BE2C (cell line): ENCODE measurements around the gene EIF5A2.
"Not testable (repeated sequence)": the region's sequence is repeated elsewhere in the genome, so short reads cannot be mapped to it uniquely, and the experiment has no call there.

Source experiments
- DNase-seq: peaks from one replicate; pipeline ENCODE4 v3.0.0-alpha.2; 2020
- H3K27me3 ChIP-seq: fragments of 250-450 bp; sonication (Bioruptor Pico); 2 replicates; pipeline ENCODE4 v1.5.1; 2020; ENCODE audit warnings: mild to moderate bottlenecking
- H3K36me3 ChIP-seq: fragments of 250-450 bp; sonication (Bioruptor Pico); 2 replicates; pipeline ENCODE4 v1.5.1; 2020; ENCODE audit warnings: mild to moderate bottlenecking
- H3K4me1 ChIP-seq: fragments of 250-450 bp; sonication (Bioruptor Pico); 2 replicates; pipeline ENCODE4 v1.5.1; 2020
- H3K4me3 ChIP-seq: 2 replicates; pipeline ENCODE4 v1.5.1; 2011; ENCODE audit warnings: low read depth, low read length
- H3K9me3 ChIP-seq: fragments of 250-450 bp; sonication (Bioruptor Pico); 2 replicates; pipeline ENCODE4 v1.5.1; 2020
- CTCF ChIP-seq: IDR thresholded peaks from 2 replicates; pipeline ENCODE4 v1.5.1; 2012; ENCODE audit warnings: mild to moderate bottlenecking, low read depth, low read length

EIF5A2 gene

GRCh38 chr3:170905862-170906261, 2.6 kb downstream of the EIF5A2 start:
- TF ChIP-seq CTCF: no peak
- Histone ChIP-seq H3K36me3 (no peaks in the 10 kb centered on the region), H3K27me3 (no peaks in the 10 kb centered on the region), H3K4me1 (no peaks in the 10 kb centered on the region; the same call in 1 of the 2 replicates), H3K4me3 (no peak overlapping the region), H3K9me3 (peaks cover 5% of the 10 kb centered on the region; the same call in 1 of the 2 replicates)
- DNase-seq: no peak

GRCh38 chr3:170903123-170903522, 5.3 kb downstream of the EIF5A2 start:
- Histone ChIP-seq H3K4me1 (no peaks in the 10 kb centered on the region; the same call in 1 of the 2 replicates), H3K4me3 (no peak overlapping the region), H3K27me3 (no peaks in the 10 kb centered on the region), H3K36me3 (no peaks in the 10 kb centered on the region), H3K9me3 (no peaks in the 10 kb centered on the region)
- no peak for DNase-seq
- TF ChIP-seq CTCF: no peak

GRCh38 chr3:170899455-170899854, 9.0 kb downstream of the EIF5A2 start:
- no peak for DNase-seq
- Histone ChIP-seq H3K9me3 (no peaks in the 10 kb centered on the region), H3K4me3 (no peak overlapping the region), H3K36me3 (peaks cover 3% of the 10 kb centered on the region; the same call in 1 of the 2 replicates), H3K27me3 (no peaks in the 10 kb centered on the region), H3K4me1 (no peaks in the 10 kb centered on the region; the same call in 1 of the 2 replicates)
- TF ChIP-seq CTCF: no peak

- no peak for TF ChIP-seq CTCF
- no peak for DNase-seq
- H3K4me1 ChIP-seq: no peaks in the 10 kb centered on the region; the same call in 1 of the 2 replicates
- no peak overlapping the region for H3K4me3 ChIP-seq
- peaks cover 3% of the 10 kb centered on the region; the same call in 1 of the 2 replicates for H3K36me3 ChIP-seq
- H3K27me3 ChIP-seq: no peaks in the 10 kb centered on the region
- H3K9me3 ChIP-seq: no peaks in the 10 kb centered on the region
Measured at GRCh38 chr3:170897978-170898377, 10.5 kb downstream of the EIF5A2 start.

- not testable (repeated sequence) for H3K9me3 ChIP-seq, DNase-seq, H3K4me3 ChIP-seq, H3K36me3 ChIP-seq, H3K4me1 ChIP-seq, H3K27me3 ChIP-seq
Measured at GRCh38 chr3:170897199-170897598, 11.2 kb downstream of the EIF5A2 start.

GRCh38 chr3:170896781-170897180, 11.7 kb downstream of the EIF5A2 start:
- no peaks in the 10 kb centered on the region for H3K9me3 ChIP-seq
- H3K36me3 ChIP-seq: peaks cover 6% of the 10 kb centered on the region; the same call in 1 of the 2 replicates
- TF ChIP-seq CTCF: no peak
- H3K27me3 ChIP-seq: no peaks in the 10 kb centered on the region
- no peak overlapping the region for H3K4me3 ChIP-seq
- H3K4me1 ChIP-seq: no peaks in the 10 kb centered on the region; the same call in 1 of the 2 replicates
- DNase-seq: no peak

- not testable (repeated sequence) for DNase-seq, H3K36me3 ChIP-seq, H3K4me3 ChIP-seq, H3K4me1 ChIP-seq, H3K9me3 ChIP-seq, H3K27me3 ChIP-seq
Measured at GRCh38 chr3:170896333-170896732, 12.1 kb downstream of the EIF5A2 start.
